GM21576 (cell line): Measurements from ENCODE around the gene MSN.

Experiments used
- ATAC-seq: cut with Tn5 transposase; IDR thresholded peaks from one replicate; pipeline ENCODE4 v1.9.1; 2021; ENCODE audit warnings: mild to moderate bottlenecking, moderate library complexity; ENCODE audit not compliant: unreplicated experiment

The MSN gene

DNA sequence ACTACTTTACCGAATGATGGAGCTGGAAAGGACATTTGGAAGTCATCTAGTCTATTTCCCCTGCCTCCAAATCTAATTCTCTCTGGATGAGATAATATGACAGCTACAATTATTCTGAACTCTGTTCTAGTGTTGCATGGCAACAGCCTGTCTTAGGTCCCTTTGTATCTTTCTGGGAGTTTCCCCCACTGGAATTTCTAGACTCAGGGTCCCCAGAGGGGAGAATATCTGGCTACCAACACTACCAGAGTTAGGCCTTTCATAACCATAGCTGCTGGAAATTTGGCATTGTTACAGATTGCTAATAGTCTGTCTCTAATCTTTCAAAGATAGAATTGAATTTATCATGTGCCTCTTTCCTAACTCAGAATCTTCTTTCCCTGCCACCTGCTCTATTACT, 4.5 kb downstream of the MSN start:
- ATAC-seq, result no peak

DNA sequence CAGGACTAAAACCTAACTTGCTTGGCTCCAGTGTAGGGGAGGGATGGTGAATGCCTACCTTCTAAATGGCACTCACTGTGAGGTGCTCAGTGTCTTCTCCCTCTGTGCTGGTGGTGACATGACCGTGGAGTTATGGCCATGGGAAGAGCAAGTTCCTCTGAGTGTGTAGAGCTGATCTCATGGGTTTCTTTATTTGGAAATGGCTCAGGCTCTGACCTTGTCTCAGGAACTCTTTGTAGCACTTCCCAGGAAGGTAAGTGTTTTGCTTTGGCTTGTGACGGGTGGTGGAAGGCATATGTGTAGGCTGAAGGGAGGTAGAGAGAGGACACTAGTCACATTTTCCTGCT, 6.4 kb downstream of the MSN start:
- ATAC-seq, result no peak

DNA sequence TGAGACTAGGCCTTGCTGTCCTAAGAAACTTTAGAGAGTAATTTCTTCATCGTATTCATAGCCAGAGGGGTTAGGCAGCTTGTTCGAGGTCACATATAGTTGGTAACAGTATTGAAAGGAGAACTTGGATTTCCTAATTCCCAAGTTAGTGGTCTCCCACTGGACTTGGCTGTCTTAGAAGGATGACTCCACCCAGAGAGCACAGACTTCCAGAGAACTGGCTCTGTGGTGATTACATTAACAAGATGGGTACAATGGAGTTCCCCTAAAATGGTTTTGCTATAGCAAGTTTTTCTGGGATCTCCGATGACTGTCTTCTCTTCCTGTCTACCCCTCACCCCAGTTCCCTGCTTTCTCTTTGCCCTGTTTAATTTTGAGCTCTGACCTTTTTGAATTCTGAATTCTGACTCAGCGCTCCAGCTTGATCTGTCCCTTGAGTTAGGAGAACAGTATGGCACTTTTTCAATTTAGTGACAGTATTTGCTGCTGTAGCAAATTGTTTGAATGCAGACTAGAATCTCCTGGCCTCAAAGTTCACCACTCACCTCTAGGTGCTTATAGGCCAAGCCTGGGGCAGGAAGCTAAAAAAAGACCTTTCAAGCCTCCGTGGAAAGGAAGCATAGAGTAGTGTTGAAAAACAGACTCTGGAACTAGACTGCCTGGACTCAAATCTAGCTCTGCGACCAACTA, 6.9 kb downstream of the MSN start:
- no peak for ATAC-seq

DNA sequence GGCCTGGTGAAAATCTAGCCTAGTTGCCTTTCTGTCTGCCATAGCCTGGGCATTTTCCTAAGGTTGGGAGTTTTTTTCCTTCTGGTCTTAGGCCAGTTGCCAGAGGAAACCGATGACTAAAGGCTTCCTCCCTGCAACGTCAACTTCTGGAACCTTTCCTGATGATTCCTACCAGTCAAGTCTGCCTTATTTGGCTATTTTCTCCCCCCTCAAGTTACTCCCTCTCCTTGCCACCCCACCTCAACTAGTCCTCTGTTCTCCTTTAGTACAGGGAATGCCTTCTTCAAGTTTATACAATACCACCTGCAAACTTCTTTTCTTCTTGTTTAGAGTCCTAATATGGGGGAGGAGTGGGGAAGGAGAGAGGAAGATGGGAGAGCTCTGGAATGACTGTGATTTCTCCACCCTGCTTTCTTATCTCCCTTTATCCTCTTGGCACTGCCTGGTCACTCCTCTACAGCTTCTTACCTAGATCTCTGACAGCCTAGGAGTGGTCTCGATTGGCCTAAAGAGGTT, 10.6 kb downstream of the MSN start:
- ATAC-seq, result no peak

DNA sequence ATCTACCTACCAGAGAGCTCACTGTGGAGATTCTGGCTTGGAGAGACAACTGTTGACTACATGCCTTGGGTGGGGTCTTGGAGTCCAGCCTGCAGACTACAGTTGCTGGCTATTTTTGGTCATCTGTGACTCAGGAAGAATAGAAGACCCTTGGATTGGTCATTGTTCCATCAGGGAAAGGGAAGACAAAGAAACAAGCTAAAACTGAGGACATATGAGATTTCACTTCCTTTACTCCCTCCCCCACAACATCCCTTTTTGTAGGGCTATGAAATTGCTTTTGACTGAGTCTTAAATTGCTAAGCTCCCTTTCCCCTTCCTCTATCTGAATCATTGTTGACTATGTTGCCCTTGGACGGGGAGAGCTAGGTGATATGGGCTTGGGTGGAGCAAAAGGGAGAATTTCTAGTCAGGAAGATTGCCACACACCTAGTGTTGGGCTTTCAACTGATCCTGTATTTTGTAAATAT, 11.7 kb downstream of the MSN start:
- no peak for ATAC-seq

DNA sequence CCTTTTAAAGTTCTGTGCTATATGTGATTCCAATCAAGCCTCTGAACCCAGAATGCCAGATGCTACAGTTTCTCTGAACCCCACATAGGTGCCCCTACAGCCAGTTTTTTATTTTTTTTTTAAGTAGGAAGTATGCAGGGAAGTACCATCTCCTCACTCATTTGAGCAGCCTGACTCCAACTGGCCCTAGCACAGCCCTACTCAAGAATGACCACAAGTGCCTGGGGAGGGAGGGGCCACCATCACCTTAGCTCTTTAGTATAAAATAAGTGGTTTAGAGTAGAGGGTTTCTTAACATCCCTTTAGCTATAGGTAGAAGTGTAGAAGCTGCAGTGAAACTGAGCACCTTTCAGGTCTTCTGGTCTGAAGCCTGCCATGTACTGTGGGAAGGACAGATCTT, 14.4 kb downstream of the MSN start:
- ATAC-seq, result no peak

DNA sequence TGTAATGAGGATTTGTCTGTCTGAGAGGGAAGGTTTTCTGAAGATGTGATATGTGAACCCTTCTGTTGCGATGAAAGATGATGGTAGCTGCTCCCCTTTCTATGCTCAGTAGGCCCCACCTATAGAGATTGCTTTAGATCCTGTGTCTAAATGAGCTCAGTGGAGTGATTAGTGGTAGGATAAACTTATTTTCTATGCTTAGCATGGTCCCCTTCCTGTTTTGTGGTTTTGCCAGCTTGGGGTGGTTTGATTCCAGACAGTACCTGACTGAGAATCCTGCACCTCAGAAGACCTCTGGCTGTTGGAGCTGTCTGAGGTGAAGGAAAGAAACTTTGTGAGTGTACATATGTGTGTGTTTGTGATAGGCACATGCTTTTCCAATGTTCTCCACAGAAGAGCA, 17.7 kb downstream of the MSN start:
- ATAC-seq, result no peak

DNA sequence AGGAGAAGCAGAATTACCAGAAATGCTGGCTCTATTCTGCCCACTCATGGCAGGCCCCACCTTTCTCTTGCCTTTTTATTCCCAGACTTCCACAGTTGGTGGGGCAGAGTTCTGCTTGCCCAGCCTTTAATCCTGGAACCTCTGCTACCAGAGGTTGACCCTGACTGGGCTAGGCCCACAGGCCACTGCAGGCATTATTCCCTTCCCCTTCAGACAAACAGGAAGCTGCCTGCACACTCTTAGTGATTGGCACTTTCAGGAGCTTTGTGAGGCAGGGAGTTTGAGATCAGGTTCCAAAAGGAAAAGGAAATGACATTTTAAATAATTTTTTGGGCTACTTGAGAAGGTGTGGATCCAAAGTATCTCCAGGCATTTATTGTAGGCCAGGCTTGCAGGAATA, 18.8 kb downstream of the MSN start:
- no peak for ATAC-seq

DNA sequence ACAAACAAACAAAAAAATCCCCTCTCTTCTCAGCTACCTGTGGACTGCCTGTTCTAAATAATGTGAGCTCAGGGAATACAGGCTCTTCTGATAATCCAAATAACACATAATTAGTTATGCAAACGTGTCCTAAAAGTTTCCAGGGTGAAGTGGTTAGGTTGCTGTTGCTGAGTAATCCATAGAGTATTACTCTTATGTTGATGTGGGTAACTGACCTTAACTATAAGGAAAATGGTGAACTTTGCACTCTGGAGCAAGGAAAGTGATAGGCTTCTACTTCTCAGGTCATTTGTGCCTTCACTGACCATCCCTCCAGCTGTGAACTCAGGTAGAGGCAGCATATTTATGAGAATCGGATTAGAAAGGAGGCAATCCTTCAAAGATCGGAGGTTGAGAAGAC, 19.9 kb downstream of the MSN start:
- ATAC-seq, result no peak

DNA sequence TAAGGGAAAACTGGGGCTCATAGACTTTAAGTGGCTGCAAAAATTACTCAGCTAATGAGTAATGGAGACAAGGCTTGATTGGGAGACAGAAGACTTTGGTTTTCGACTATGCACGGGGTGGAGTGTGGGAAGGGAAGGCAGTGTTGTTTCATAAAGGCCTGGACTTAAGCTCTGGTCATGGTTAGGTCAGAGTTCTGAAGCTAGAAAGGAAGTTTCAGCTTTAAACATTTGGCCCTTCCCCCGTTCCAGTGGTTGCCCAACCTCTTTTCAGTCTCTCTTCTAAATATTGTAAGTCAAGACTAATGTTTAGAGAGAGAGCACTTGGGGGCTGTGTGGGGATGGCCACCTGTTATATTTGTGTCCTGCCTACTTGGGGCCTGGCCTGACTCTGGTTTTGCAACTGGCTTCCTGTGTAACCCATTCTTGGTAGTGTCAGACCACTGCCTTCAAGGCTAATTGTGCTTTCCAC, 21.0 kb downstream of the MSN start:
- peak; percentile 86 for ATAC-seq

DNA sequence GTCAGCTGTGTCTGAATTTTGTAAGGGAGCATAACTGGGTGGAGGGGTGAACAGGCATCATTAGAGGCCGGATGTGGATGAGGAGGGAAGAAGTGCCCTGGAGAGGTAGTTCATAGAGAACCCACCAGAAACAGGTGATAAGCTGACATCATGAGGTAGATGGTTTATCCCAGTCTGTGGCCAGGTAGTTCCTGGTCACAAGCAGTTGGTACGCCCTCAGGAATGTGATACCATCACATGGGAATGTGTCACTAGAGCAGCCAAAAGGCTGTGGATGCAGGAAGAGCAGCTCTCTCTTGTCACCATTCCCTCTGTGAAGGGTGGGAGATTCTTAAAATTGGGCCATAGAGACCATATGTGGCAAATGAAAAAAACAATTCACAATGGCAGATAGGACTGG, 21.9 kb downstream of the MSN start:
- ATAC-seq, result no peak

DNA sequence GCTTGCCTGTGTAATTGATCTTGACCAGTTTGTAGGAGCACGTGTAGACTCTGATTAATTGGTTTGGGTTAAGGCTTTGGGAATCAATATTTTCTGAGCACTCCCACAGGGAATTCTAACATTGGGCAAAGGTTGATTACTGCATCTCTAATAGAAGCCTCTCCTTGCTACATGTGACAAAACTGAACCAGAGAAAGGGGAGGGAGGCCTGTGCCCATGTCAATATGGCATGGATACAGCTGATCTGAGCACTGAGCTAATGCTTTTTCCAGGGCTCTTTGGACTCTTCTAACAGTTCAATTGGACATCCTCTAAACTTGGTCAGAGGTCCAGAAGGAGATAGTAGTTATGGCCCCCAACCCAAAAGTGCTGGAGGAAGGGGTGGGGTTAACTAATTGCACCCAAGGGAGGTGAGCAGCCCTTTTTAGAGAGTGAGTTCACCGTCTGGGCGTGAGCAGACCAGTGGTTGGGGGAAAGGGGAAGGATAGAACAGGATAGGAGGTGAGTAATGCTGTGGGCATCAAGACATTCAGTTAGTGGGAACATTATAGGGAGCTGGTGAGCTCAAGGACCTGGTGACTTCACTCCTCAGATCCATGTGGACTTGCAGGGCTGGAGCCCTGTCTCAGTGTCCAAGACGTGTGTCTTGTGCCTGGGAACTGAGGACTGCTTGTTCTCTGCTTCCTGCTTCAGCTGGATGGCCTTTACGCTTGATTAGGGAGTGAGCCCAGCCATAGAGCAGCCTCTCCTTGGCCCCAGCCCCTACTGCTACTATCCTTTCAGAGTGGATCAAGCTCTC, 22.8 kb downstream of the MSN start:
- no peak for ATAC-seq

DNA sequence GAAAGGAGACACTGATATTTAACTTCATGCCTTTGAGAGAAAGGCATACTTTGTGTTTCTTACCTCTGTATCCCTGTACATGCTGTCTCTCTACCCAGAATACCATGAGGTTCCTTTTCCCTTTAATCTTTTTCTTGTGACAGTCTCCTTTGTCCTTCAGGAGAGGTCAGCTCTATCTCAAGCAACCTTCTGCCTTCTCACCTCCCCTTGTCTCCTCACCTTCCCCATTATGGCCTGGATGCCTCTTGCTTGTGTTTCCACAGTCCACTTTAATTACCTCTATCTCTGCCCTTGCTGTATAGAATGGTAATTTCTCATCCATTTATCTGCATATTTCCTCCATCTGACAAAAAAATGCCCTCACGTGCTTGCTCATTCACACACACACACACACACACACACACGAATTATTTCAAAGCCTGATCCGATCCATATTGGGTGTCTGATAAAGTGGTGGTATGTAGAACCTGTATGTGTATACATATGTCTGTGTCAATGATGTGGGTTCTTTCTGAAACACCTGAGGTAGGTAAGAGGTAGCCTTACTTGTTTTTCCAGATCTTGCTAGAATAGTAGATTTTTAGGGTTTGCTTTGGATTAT, 28.5 kb downstream of the MSN start:
- ATAC-seq, result no peak

DNA sequence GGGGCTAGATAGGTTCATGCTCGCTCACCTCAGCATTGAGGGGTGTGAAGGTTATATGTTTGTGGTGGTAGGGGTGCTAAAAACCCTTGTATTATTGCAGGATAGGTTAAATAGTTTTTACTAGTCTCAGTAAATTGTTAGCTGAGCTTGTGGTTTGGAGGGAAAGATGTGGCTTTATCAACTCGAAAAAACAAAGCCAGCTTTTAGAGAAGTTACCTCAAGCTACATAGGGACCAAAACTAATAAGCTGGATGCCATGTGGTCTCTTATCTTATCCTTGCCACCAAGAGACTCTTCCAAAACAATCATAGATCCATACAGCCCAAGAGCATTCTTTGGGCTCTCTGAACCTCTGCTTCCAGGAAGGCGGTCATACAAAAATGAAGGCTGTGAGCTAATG, 29.2 kb downstream of the MSN start:
- ATAC-seq, result no peak

DNA sequence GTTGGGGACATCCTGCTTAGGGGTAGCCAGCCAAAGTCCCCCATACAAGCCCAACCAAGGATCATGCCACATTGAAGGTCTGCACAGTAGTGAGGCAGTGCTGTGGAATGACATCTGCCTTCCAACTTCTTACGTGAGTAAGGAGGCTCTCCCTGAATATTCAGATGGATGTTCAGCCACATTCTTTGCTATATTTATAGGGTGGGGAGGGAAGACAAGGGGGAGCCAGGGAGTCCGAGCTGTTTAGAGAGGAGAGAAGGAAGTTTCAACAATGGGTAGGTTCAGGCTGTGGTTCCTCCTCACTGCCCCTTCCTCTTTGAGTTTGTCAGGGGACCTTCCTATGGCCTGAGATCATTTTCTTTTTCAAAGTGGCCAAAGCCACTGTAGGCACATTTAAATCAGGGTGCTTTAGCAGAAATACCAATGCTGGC, 29.8 kb downstream of the MSN start:
- no peak for ATAC-seq

DNA sequence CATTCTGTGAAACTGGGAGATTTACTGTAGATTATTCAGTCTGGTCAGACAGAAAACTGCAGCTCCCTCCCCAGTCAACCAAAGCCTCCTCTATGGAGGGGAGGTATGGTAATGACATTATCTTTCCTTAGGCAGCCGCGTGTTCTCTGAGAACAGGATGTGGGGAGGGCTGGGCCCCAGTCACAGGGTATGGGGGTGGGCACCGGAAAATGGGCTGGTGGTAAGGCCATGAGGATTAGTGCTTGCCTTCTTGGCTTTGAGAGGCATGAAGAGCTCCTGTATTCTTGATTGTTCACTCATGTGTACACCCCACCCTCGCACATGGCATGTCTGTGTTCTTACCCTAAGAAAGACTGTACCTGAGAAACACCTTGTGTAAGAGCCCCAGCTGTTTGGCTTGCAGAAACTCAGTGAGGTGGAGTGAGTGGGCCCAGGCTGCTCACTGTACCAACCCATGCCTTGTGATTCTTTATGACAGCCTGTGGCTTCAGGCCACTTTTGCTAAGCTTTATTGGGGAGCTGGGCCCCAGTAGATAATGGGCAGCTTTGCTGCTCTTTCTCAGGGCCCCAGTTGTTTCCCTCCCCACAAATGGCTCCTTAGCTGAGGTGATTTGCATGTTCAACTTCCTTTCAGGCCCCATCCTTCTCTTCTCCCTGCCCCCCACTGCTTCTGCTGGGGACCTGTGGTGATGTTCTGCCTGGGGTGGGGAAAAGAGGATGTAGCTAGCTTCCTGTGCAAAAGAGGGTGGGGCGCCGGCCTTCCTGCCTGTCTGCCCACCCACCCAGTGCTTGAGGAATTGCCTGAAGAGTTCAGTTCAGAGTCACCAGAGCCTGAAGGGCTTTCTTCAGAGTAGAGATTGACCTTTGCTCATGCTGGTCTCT, 30.7 kb downstream of the MSN start:
- ATAC-seq, result peak; percentile 64

DNA sequence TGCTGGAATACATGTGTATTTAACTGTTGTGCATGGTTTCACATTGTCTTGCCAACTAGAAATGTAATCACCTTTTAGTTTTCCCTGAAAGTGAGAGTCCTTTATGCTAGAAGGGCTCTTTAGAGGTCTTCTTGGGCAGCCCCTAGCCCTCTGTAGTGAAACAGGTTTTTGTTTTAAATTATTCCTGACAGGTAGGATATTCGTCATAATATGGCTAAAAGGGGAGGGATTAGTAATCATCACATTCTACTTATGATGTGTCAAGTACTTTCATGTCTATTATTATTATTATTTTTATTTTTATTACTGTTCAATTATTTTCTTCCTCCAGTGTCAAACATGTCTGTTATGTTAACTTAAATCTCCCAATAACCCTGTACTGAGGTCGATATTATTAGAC, 35.5 kb downstream of the MSN start:
- no peak for ATAC-seq

DNA sequence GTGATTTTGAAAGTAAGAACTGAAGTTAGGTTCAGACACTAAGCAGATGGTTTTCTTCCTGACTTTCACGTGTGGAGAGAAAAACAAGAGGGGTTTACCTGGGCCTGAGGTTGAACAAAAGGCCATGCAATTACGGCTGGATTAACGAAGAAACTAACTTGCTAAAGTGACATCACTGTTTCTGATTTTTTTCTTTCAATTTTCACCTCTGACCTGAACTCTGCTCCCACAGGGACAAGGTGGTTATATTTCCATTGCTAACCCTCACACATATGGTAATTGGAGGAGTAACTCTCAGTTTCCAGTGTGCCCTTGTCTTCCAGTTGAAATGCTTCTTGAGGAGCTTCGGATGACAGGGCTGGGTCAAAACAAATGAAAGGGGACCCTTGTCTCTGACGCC, 38.0 kb downstream of the MSN start:
- no peak for ATAC-seq

DNA sequence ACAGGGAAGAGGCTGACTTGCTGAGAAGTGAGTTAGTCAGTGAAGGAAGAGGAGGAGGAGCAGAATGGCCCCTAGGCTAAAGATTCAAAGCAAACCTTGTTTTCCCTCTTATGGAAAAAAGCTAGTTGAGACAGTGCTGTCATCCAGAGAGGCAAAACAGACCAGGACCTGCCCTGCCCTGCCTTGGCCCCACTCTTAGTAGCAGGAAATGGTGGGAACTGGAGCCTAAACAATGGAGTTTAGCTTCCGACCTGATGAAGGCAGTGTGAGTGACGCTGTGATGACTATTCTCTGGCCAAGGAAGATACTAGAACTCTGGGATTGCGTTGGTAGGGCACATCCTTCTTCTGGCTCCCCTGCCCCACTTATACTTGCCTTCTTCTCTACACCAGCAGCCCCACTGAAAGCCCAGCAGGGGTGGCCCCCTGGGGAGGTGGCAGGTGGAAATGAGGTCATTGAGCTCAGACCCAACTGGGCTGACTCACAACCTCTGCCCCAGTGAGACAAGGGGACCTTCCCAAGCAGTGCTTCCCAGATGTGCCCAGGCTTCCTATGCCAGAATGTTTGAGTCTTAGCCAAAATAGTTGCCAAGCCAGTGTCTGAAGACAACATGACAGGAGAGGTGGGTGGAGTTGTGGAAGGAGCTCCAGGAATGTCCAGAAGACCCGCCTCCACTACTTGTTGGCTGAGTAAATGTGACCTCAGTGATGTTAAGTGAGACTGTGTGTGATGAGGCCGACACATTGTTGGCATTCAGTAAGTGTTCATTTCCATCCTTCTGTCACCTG, 38.8 kb downstream of the MSN start:
- ATAC-seq, result peak; percentile 54

DNA sequence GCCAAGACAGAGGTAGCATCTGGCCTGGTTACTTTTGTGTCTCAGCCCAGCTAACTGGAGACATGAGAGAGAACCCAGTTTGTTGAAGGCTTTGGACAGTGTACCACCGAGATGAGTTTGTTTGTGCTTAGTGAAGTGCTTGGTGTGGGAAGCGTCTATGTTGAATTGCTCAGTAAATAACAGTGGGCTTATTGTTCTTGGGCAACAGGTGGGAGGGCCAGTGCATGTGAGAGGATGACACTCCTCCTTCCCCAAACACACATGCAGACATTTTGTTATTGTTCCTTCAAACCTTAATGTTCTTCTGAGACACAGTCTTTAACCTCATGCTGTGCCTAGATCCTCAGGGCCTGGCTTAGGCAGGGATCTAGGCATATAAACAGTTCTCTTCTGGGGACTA, 39.7 kb downstream of the MSN start:
- no peak for ATAC-seq
